DMS53 (cell line): Measurements from ENCODE around the gene RPL36A.
A peak's percentile ranks its signal among the peaks of the same experiment; 100 is the strongest.

ENCODE experiments used
- DNase-seq: peaks from one replicate; lab custom pipeline; 2025; lab: John Stamatoyannopoulos, UW

The RPL36A gene

DNA sequence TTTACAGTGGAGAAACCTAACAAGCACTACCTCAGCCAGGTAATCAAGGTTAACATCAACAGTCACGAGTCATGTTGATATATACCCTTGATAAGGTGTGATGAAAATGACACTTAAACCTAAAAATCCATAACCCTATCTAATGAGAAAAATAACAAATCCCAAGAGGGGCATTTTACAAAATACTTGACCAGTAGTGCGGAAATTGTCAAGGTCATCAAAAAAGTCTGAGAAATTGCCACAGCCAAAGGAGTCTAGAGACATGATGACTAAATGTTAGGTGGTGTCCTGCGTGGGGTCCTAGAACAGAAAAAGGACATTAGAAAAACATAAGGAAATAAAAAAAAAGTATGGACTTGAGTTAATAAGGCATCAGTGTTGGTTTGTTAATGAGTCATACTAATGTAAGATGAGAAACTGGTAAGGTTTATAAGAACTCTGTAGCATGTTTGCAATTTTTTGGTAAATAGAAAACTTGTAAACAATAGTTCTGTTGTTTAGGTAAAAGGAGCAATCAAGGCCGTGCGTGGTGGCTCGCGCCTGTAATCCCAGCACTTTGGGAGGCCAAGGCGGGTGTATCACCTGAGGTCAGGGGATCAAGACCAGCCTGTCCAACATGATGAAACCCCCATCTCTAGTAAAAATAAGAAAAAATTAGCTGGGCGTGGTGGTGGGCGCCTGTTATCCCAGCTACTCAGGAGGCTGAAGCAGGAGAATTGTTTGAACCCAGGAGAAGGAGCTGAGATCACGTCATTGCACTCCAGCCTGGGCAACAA, 2.9 kb downstream of the RPL36A start:
- peak; percentile 21 for DNase-seq

DNA sequence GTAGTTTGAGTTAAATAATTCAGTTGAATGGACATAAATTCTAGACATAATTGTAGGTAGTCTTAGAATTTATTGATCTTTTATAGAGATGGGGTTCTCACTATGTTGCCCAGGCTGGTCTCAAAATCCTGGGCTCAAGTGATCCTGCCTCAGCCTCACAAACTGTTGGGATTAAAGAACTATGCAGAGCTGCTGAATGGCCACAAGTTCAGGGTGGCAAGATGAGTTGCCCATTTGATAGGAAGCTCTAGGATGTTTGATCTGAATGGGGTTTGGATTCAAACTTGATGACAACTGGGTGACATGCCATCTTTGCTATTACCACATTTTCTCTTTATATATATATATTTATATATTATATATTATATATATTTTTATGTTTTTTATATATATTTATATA, 3.6 kb downstream of the RPL36A start:
- DNase-seq = peak; percentile 13

DNA sequence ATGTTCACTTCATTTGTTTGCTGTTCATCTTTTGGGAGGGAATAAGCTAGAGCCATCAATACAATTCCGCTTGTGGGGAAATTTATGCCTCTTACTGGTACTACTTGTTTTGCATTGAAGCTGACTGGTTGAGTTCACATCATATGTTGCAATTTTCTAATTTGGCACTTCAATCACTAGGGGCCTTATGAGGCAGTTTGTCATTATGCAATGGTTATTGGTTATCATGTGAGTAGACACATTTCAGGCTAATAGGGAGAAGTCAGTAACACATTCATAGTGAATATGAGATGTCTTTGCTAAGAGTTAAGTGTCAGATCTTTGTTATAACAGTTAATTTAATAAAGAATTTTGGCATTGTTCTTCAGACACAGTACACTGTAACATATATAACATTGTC, 5.0 kb downstream of the RPL36A start:
- peak; percentile 15 for DNase-seq

DNA sequence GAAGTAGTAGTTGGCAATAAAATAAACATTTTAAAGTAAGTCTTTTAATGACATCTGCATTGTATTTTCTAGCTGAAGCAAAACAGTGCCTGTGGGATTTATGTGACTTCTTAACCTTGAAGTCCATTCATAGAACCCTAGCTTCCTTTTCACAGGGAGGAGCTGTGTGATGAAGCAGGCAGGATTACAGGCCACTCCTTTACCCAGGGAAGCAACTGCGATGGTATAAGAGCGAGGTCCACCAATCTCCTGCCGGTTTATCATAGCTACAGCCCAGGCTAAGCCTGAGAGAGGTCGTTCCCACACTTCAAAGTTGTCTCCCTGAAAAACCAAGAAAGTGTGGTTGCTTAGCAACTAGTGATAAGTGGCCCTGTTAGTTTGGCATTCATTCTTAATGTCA, 7.0 kb downstream of the RPL36A start:
- DNase-seq = peak; percentile 37

DNA sequence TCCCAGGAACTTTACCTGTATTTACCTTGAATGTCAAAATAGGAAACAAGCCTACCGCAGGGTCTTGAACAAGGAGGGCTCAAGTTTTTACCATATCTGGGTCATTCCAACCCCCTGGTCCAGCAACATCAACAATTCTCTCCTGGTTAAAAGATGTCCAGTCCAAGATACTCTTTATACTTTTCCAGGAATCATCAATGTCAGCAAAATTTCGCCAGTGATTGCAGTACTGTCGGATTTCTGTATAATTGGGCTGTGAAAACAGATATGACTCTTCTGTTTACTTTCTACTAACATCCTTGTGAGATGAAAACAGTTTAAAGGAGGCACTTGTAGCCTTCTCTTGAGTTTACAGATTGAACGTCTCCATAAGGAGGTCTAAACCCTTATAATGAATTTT, 7.9 kb downstream of the RPL36A start:
- DNase-seq = no peak

DNA sequence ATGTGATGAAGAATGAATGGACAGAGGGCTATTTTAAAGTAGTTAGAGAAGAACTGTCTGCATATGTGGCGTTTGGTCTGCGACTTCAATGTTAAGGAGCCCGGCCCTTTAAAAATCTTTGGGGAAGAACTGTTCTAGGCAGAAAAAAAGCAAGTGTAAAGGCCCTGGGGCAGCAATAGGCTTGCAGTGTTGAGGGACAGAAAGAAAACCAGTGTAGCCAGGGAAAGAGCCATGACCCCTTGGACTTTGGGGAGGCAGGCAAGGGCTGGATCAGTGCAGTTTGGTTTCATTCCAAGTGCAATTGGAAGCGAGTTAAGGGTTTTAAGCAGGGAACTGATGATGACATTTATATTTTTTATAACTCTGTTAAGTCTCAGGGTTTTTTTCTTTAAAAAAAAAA, 9.0 kb downstream of the RPL36A start:
- no peak for DNase-seq

- peak; percentile 53 for DNase-seq
These were observed 16.4 kb downstream of the RPL36A start for GRCh38 chrX:101407167-101407747.

DNA sequence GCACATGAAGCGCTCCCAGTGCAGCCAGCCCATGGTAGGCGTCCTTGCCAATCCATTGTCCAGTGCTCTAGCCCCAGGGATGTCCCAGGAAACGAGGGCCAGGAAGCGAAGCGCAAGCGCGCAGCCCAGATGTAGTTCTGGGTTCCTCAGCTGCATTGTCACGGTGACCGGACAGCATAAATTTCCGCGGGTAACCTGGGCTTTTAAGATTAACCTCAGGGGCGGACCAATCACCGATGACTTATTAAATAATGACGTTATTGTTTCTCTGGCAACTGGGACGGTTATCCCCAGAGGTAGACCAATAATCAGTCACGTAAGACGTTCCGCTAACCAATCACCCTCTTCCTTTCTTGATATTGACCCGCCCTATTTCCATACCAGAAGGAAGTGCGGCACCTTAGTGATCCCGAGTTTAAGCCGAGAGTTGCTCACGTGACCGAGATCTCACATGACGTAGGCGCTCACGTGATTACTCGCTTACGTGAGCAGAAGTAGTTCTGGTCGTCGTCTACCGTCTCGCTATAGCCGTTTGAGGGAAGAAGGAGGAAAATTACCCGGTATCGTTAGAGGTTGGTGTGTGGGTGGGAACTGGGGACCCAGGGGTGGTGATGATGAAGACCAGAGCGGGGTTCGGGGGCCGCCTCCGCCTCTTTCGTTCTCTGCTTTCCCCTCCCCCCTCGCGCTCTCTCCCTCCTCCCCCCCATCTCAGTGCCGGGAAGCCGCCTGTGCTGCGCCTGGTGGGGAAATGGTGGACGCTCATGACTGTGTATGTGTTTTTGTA, 17.1 kb downstream of the RPL36A start, which contains the start of the genes GLA and HNRNPH2:
TSS of gene GLA (minus strand) at position 178 of the 784 bp plus-strand sequence. CDS start at position 156, 22 bp downstream.
TSS of gene HNRNPH2 (plus strand) at position 475 of the 784 bp plus-strand sequence. CDS start 3,767 bp downstream, outside the sequence.
- DNase-seq = peak; percentile 99

- no peak for DNase-seq
These were observed 17.7 kb downstream of the RPL36A start for GRCh38 chrX:101408532-101408841.

- peak; percentile 32 for DNase-seq
These were observed 18.2 kb downstream of the RPL36A start for GRCh38 chrX:101409043-101409442.

GRCh38 chrX:101410461-101410860, 19.6 kb downstream of the RPL36A start:
- no peak for DNase-seq

DNA sequence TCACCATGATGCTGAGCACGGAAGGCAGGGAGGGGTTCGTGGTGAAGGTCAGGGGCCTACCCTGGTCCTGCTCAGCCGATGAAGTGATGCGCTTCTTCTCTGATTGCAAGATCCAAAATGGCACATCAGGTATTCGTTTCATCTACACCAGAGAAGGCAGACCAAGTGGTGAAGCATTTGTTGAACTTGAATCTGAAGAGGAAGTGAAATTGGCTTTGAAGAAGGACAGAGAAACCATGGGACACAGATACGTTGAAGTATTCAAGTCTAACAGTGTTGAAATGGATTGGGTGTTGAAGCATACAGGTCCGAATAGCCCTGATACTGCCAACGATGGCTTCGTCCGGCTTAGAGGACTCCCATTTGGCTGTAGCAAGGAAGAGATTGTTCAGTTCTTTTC, 21.2 kb downstream of the RPL36A start:
- no peak for DNase-seq

DNA sequence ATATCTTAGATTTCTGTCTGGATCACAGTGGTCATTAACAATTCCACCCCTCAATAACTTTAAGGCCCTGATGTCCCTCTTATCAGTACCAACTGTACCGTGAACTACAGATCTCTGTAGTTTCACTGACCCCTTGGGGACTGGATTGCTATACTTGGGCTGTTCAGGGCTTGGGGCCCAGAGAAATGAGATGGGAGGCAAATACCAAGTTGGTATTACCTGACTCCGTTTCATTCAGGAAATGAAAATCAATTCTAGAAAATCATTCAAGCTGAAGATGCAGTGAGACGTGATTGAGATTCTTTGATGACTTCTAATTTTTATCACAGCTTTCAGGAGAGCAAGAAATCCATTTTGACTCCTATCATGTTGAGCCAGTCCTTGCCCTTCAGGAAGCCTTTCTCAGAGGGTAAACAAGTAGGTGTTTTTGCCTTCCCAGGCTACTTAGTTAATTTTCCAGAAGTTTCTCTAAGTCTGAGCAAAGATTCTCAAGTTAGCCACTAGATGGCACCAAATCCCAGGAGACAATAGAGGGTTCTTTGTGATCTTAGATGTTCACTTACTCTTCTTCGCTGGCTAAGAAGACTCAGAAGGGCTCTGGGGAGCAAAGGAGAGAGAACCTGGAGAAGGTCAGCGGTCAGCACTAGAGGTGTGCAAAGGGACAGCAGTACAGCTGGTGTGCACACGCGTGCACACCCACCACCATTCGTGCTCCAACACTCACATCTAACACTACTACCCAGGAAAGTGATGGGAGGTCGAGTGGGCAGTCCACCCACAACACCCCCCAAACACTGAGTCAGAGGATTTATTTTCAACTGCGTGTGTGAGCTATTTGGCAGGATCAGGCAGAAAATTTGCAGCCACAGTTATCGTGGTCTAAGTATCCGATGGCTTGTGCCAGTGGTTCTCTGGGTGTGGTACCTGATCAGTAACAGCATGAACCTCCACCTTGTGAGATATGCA, 24.7 kb downstream of the RPL36A start:
- peak; percentile 76 for DNase-seq

DNA sequence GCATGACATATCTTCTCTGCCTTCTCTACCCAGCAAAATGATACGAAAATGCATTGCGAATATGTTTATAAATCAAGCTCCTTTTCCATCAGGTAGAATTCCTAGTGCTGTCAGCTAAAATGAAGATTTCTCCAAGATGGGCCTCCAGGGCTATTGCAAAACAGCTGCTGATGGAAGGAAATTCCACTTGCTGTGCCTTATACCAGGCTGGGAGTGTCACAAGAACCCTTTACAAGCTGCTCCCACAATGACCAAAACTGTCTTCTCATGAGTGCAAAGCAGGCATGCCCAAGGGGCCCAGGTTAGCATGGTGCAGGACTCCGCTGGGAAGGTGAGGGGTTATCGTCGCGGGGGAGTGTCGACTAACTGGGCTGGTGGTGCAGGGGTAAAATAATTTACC, 25.9 kb downstream of the RPL36A start:
- no peak for DNase-seq

DNA sequence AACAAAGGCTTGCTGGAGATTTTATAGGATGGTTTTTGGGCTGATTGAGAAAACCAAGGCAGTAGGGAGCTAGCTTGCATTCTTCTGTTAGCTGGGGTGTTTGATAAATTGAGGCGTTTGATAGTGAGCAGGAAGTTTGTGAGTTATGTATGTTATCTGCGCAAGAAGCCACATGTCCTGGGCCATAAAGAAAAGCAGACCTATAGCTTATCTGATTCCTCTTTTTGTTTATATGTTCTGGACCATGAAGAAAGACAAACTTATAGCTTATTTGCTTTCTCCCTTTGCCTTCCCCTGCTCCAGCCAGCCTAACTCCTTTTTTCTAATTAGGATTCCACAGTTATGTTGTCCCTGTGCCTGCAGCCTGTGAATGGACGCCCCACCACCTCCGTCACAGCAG, 26.4 kb downstream of the RPL36A start:
- no peak for DNase-seq

DNA sequence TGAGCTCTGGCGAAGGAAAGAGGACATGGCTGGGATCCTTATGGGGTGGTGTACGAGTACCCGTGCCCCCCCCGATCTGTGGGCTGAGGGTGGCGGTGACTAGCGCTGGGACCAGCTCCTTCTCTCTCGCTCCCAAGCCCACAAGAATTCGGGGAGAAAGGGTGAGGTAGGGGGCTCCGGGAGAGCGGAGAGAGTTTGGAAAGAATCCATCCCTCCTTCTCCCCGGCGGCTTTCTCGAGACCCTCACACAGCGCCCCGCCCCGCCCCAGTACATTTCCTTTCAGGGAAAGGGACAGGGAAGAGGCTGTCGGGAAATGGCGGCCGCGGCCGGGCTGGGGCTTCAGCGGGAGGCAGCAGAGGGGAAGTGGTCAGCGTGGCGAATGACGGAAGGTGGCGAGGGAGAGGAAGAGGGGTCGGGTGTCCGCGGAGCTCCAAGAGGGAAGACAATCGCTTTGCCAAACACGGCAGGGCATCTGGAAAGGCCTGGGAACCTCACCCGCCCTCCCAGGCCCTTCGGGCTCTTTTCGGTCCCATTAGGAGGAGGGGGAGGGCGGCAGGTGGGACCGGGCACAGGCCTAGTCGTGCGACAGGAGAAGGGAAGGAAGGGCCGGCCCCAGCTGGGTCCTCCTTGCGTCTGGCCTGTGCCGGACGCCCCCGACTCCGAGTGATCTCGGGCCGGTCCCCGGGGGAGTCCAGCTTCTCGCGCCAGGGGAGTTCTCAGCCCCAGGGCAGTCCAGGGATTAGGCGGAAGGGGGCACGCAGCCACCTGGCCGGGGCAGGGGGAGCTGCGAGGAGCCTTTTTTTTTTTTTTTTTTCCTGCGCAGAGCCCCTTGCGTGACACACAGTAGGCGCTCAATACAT, 27.4 kb downstream of the RPL36A start:
- peak; percentile 78 for DNase-seq

- DNase-seq = no peak
These were observed 28.7 kb downstream of the RPL36A start for GRCh38 chrX:101419489-101419888.

GRCh38 chrX:101427954-101428353, 37.1 kb downstream of the RPL36A start:
- no peak for DNase-seq

GRCh38 chrX:101429934-101430333, 39.1 kb downstream of the RPL36A start:
- peak; percentile 20 for DNase-seq

- DNase-seq = peak; percentile 49
These were observed 39.8 kb downstream of the RPL36A start for GRCh38 chrX:101430457-101431078.
